ENCODE measurements around the gene AATK. TPM values are rescaled to one million over a fixed set of nuclear protein-coding genes. Genes with fewer than 3 reads are reported as not detected.

Gene AATK
- total RNA-seq, 1 experiment from 2014 or later = 7.5 TPM

GRCh38 chr17:81135505-81136278 is 30.3 kb downstream of the AATK start:
- in situ Hi-C loops (cut with HindIII; ENCODE audit: low sequenced_read_pairs) = no loop called here
- DNase-seq (ENCODE audit: low spot score) = peak; percentile 75

- in situ Hi-C loops (cut with HindIII; ENCODE audit: low sequenced_read_pairs) = no loop called here
- no peak for DNase-seq (ENCODE audit: low spot score)
Measured at GRCh38 chr17:81134064-81134781, 31.8 kb downstream of the AATK start.

- DNase-seq (ENCODE audit: low spot score) = no peak
- in situ Hi-C loops (cut with HindIII; ENCODE audit: low sequenced_read_pairs) = no loop called here
Measured at GRCh38 chr17:81132770-81133723, 33.0 kb downstream of the AATK start.

GRCh38 chr17:81132197-81132540 is 33.9 kb downstream of the AATK start:
- in situ Hi-C loops (cut with HindIII; ENCODE audit: low sequenced_read_pairs) = no loop called here
- no peak for DNase-seq (ENCODE audit: low spot score)

- in situ Hi-C loops (cut with HindIII; ENCODE audit: low sequenced_read_pairs) = no loop called here
Measured at GRCh38 chr17:81131486-81132196, 34.4 kb downstream of the AATK start.

GRCh38 chr17:81130385-81131361 is 35.3 kb downstream of the AATK start:
- in situ Hi-C loops (cut with HindIII; ENCODE audit: low sequenced_read_pairs) = no loop called here
- no peak for DNase-seq (ENCODE audit: low spot score)

More at GRCh38 chr17:81131486-81132196, 34.4 kb downstream of the AATK start:
- DNase-seq (ENCODE audit: low spot score) = no peak

GRCh38 chr17:81129711-81130367 is 36.2 kb downstream of the AATK start:
- DNase-seq (ENCODE audit: low spot score) = no peak
- in situ Hi-C loops (cut with HindIII; ENCODE audit: low sequenced_read_pairs) = no loop called here

- no peak for DNase-seq (ENCODE audit: low spot score)
- in situ Hi-C loops (cut with HindIII; ENCODE audit: low sequenced_read_pairs) = no loop called here
Measured at GRCh38 chr17:81129289-81129688, 36.7 kb downstream of the AATK start.

- in situ Hi-C loops (cut with HindIII; ENCODE audit: low sequenced_read_pairs) = no loop called here
- no peak for DNase-seq (ENCODE audit: low spot score)
Measured at GRCh38 chr17:81128774-81129173, 37.2 kb downstream of the AATK start.

- in situ Hi-C loops (cut with HindIII; ENCODE audit: low sequenced_read_pairs) = no loop called here
Measured at GRCh38 chr17:81128338-81128737, 37.7 kb downstream of the AATK start.

GRCh38 chr17:81127526-81128177 is 38.4 kb downstream of the AATK start:
- in situ Hi-C loops (cut with HindIII; ENCODE audit: low sequenced_read_pairs) = no loop called here

More at GRCh38 chr17:81128338-81128737, 37.7 kb downstream of the AATK start:
- DNase-seq (ENCODE audit: low spot score) = no peak

GRCh38 chr17:81127133-81127455 is 38.9 kb downstream of the AATK start:
- in situ Hi-C loops (cut with HindIII; ENCODE audit: low sequenced_read_pairs) = no loop called here

More at GRCh38 chr17:81127526-81128177, 38.4 kb downstream of the AATK start:
- DNase-seq (ENCODE audit: low spot score) = no peak

GRCh38 chr17:81126281-81127132 is 39.5 kb downstream of the AATK start:
- in situ Hi-C loops (cut with HindIII; ENCODE audit: low sequenced_read_pairs) = no loop called here
- DNase-seq (ENCODE audit: low spot score) = no peak

More at GRCh38 chr17:81127133-81127455, 38.9 kb downstream of the AATK start:
- DNase-seq (ENCODE audit: low spot score) = no peak

- DNase-seq (ENCODE audit: low spot score) = no peak
- in situ Hi-C loops (cut with HindIII; ENCODE audit: low sequenced_read_pairs) = no loop called here
Measured at GRCh38 chr17:81125573-81126081, 40.4 kb downstream of the AATK start.

- DNase-seq (ENCODE audit: low spot score) = no peak
- in situ Hi-C loops (cut with HindIII; ENCODE audit: low sequenced_read_pairs) = no loop called here
Measured at GRCh38 chr17:81124377-81124776, 41.6 kb downstream of the AATK start.

All from G401 (cell line).